Nucleus accumbens (tissue), 56 donors: Measurements from ENCODE around the gene POU4F3.
"Not testable (repeated sequence)": the region's sequence is repeated elsewhere in the genome, so short reads cannot be mapped to it uniquely, and the experiment has no call there.

Source experiments
- DNase-seq, 56 donors: peaks; one replicate each; lab custom pipeline; 2025; lab: John Stamatoyannopoulos, UW

The POU4F3 gene, protein sequence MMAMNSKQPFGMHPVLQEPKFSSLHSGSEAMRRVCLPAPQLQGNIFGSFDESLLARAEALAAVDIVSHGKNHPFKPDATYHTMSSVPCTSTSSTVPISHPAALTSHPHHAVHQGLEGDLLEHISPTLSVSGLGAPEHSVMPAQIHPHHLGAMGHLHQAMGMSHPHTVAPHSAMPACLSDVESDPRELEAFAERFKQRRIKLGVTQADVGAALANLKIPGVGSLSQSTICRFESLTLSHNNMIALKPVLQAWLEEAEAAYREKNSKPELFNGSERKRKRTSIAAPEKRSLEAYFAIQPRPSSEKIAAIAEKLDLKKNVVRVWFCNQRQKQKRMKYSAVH

DNA sequence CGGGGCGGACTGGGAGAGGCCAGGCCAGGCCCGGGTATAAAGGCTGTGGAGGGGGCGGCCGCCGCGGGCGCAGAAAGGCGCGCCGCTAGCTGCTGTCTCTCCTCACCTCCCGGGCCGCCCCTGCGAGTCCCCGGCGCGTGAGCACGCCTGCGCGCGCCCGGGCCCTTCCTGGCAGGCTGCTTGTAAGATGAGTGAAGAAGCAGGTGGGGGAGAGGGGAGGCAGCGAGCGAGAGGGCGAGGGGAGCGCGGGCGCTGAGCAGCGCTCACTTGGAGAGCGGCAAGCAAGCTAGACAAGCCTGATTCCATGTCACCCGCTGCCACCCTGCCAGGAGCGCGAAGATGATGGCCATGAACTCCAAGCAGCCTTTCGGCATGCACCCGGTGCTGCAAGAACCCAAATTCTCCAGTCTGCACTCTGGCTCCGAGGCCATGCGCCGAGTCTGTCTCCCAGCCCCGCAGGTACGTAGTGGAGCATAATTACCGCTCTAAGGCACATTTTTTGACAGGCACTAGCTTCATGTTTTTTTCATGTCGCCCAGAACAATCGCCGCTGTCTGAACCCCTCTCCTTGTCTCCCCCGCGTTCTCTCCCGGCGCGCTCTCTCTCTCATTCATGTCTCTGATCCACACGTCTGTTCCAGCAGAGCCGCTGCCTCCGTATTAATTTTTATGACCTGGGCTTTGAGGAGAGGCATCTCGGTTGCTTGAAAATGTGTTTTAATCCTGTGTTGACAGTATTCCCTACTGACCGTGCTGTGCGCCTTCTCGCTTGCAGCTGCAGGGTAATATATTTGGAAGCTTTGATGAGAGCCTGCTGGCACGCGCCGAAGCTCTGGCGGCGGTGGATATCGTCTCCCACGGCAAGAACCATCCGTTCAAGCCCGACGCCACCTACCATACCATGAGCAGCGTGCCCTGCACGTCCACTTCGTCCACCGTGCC is at the start of gene POU4F3:
POU4F3 (plus strand) TSS at position 66 of the 941 bp plus-strand sequence; CDS start at position 340, 274 bp downstream.
- DNase-seq = peak in 4 of 56 donors; percentile 3 to 18 (median 12)

DNA sequence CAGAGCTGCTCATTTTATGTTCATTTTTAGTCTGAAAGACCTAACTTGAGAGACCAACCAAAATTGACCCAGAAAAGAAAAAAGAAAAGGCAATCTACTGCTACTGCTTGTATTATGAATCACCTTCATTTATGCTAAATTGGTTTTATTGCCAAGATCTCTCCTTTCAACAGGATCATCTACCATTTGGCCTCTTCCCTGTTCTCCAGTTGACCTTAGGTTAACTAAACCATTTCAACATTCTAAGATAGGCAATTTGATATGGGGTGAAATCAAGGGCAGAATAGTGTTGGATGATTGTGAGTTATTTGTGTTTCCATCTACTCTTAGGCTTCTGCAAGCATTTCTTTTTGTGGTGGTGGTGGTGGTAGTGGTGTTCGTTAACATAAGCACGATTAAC is 48.3 kb upstream of the POU4F3 start:
- DNase-seq = no peak

DNA sequence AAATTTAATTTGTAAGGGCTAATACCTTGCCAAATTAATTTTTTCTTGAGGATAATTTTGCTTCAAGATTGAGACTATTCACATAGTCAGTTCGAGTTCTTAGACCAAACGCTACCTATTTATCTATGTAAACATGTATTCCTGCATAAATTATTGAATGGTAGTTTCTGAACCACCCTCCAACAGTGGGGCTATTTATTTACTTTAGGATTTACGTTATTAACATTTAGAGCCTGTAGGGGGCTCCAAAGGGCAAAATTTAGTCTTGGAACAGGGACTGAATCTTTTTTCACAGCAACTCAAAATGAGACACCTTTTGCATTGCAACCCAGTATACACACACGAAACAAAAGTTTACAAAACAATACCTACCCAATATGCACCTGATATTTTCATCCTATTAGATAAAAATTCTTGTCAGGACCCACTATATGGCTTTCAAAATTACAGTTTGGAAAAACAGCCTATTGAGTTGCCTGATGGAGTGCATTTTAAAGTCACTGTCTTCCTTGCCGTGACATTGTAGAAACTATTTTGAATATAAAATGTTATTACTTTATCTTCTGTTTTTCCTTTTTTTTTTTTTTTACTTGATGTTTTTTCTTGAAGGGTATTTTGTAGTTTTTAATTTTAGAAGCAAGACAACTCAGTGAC is 47.1 kb upstream of the POU4F3 start:
- no peak for DNase-seq

DNA sequence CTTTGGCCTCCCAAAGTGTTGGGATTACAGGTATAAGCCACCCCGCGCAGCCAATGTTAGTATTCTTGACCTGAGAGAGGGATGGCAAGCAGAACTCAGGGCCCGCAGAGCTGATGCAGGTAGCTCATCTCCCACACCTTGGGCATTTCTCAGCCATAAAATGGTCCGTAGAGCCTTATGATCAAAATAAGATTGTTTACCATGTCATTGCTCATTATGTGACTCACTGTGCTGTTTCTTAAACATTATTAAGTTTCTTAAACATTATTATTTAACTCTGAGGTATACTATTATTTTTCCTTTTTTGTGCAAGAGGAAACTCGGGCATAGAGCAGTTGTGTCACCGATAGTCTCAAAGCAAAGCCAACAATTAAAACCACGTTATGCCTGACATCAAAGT is 42.4 kb upstream of the POU4F3 start:
- no peak for DNase-seq

DNA sequence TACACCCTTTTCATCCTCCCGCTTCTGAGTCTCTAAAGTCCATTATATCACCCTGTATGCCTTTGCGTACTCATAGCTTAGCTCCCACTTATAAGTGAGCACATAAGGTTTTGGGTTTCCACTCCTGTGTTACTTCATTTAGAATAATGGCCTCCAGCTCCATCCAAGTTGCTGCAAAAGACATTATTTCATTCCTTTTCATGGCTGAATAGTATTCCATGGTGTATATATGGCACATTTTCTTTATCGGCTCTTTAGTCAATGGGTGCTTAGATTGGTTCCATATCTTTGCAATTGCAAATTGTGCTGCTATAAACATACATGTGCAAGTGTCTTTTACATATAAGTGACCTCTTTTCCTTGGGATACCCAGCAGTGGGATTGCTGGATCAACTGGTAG is 39.7 kb upstream of the POU4F3 start:
- not testable (repeated sequence) for DNase-seq

DNA sequence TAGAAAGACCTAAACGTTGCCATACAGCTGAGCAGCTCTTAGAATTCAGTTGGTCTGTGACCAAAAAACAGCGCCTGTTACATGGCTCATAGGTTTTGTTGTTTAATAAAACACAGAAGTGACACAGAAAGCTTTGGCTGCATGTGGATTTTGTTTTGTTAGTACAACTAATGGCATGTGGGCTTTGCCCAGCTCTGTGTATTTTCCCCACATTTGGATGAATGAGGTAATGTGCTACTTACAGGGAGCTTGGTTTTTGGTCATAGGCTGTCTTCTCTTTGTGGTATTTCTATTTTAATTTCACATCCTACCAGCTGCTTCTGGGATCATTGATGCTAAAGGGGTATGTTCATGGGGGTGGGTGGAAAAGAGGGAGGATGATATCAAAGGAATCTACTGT is 37.0 kb upstream of the POU4F3 start:
- DNase-seq = no peak

DNA sequence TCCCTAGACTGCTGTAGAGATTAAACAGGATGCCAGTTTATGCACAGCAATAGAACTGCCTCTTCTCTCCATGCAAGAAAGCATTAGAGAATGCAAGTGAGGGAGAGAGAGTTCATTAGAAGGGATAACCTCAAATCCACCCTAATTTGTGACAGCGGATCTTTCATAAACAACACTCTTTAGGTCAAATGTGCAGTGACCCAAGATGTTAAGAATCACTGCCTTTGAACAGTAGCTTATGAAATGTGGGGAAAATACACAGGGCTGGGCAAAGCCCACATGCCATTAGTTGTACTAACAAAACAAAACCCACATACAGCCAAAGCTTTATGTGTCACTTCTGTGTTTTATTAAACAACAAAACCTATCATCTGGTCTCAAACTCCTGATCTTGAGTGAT is 36.2 kb upstream of the POU4F3 start:
- DNase-seq = no peak

DNA sequence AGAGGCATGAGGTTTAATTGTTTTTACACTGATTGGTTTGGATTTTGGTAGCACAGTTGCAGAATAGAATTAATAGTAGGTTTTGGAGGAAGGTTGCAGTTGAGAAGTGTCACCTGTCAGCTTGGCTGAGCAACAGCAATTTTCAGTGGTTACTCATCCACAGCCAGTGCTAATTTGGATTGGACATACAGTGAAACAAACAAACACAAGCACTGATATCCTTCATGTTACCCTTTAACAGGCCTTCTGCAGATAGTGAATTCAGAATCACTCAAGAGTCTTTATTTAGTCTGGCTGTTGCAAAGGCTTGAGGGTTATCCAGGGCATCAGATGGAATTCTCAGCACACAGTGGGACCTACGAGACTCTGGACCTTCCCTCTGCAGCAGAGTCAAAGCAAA is 31.8 kb upstream of the POU4F3 start:
- DNase-seq = no peak

DNA sequence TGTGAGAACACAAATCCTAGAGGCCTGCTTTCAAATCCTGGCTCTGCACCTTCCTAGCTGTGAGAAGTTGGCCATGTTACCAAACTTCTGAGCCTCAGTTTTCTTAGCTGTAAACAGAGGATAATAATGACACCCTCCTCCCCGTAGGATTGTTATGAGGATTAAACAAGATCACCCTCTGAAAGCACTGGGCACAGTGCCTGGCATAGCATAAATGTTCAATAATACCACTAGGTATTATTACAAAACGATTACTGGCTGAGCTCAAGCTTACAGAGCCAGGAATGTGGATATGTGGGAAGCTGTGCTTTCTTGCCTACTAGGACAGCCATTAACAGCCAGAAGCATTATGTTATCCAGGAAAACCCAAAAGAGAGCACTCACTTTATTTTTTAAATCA is 30.8 kb upstream of the POU4F3 start:
- no peak for DNase-seq

DNA sequence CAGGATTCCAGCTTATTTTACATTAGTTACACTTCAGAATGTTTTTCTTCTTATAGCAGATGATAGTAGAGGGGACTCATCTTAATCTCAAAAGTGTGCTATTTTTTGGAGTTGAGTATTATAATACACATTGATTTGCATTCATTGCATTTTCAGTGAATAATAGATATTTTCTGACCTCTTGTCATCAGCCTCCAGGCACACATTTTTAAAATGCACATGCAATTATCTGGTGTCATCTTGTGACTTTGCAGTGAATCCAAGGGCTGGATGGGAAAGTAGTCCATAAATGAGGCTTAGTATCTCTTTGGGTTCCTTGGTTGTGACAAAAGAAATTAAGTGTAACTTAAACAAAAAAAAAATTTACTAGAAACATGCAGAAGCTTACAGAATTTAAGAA is 28.1 kb upstream of the POU4F3 start:
- DNase-seq = no peak

DNA sequence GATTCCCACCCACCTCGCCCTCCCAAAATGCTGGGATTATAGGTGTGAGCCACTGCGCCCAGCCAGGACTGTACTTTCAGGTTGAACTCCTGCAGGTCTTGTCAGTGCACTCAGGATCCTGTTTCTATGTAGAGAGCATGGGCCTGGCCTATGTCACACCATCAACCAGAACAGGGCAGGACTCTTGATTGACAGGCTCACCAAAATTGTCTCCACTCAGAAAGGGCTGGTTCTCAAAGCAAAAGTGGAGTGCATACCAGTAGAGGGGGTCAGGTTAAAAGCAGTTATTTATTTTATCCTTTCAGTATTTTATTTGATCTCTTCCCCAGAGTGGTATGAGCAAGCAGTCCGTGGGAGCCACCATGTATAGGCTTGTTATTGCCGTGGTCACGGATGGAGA is 27.4 kb upstream of the POU4F3 start:
- DNase-seq = no peak

DNA sequence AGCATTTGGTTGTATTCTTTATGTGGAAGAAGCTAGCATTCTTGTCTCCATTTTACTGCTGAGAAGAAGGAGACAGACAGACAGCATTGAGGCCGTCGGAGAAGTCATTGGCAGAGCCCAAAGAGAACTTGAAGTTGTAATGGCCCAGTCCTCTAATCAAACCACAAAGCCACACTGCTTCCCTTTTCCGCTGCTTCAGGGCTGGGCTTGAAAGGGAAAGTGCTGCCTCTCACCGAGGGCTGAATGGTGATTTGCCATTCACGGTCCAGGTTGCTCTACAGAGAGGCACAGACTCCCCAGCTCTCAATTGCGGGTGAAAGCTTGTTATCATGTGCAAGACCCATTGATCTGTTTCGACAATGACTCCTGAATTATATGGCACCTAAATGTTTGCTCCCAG is 25.6 kb upstream of the POU4F3 start:
- no peak for DNase-seq

DNA sequence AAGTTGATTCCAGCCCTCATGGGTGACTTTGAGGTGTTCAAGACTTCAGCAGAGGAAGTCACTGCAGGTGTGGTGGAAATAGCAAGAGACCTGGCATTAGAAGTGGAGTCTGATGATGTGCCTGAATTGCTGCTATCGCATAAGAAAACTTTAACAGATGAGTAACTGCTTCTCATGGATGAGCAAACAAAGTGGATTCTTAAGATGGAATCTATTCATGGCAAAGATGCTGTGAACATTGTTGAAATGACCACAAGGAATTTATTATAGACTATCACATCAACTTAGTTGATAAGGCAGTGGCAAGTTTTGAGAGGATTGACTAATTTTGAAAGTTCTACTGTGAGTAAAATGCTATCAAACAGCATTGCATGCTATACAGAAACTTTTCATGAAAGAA is 17.1 kb upstream of the POU4F3 start:
- no peak for DNase-seq

DNA sequence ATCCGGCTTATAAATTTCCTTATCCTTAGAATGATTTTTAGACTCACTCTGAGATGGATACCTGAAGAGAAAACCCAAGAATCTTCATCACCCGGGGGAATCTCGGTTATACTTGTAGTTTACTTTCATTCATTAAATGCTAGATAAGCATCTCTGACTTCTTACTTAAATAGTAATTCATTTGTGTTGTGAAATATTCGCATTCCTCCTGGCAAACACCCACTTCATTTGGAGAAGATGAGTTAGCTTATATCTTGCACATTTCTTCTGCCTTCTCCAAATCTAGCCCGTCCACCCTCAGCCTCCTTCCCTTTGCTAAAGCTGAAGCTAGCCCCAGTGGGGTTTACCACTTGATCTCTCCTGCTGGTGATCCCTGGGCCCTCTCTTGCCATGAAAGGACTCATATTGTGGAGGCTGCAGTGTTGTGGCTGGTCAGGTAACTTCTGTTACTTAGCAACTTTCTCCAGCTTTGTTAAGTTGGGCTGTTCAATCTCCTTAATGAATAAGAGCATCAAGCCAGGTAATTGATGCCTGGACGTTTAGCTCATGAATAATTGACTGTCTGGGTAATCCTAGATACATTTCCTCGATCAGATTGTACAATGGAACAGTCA is 11.3 kb upstream of the POU4F3 start:
- no peak for DNase-seq

DNA sequence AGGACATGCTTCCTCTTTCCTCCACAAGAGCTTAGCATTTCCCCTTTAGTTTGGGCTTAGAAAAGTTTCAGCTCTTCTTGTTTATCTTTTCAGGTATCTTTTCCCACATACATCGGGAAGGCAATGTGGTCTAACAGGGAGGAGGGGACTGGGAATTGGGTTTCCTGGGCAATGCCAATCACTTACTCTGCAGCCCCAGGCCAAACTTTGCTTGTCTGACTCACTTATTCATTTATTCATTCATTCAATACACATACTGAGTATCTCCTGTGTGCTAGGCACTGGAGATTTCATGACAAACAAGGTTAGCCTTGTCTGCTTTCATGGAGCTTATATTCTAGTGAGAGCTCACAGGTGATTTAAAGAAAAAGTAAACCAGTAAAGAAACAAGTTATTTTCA is 10.7 kb upstream of the POU4F3 start:
- DNase-seq = no peak

DNA sequence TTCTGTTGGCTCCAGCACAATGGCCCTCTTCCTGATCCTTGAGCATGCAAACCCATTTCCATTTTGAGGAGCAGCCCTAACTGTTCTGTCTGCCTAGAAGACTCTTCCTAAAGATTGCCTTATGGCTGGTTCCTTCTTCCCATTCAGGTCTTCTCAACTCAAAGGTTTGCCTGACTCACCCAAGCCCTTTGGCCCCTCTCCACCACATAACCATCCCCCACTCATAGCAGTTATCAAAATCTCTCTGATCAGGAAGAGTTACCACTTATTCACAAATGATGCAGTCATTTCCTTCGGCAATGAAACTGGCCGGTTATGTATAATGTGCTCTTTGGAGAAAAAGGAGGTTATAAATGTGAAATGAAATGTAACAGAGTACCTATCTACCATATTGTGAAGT is 8.9 kb upstream of the POU4F3 start:
- no peak for DNase-seq

DNA sequence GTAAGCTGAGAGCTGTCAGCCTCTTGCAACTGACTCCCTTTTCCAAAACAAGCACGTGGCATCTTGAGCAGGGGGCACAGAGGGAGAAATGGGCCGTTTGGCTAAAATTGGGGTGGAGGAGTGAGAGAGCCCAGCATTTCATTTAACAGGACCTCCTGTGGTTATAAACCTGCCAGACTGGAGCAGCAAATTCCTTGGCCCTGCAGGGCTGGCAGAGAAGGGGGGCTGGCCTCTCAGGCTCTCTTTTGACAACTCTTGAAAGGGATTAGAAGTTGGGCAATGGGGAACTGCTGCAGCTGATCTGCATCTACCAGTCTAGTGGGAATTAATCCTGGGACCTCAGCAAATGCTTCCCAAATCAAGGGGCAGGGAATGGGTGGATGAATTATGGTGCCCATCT is 7.2 kb upstream of the POU4F3 start:
- DNase-seq = no peak

DNA sequence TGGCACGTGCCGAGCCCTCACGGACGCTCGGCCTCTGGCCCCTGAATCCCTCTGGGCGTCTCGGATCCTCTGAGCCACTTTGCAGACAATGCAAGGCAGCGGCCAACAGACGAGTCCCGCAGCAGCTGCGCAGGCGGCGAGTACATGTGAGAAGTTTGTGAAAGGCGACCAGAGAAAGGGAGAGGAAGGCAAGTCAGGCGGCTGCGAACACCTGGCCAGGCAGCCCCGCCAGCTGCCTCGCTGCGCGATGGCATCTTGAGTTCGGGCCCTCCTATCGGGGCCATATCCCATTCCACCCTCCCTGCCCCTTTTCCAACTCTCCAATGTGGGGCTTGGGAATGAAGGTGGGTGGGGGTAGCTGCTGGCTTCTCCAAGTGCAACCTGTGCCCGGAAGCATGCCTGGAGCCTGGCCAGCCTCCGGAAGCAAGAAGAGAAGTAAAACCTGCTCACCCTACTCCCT is 4.5 kb upstream of the POU4F3 start:
- DNase-seq = no peak

DNA sequence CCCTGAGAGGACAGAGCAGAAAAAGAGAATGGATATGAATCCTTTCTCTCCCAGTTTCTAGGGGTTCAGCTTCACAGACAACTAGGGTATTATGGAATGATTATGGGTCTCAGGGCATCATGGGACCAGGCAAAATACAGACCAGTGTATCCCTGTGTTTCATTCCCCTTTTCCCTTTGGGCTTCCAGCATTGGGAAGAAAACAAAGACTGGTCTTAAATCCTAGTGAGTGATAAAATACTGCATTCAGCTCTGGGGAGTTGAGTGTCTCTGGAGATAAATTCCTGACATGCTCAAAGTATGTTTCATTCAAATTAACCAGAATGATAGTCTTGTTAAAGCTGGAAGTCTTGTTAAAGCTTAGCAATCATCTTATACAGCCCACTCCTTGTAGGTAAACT is 2.4 kb upstream of the POU4F3 start:
- DNase-seq = no peak

DNA sequence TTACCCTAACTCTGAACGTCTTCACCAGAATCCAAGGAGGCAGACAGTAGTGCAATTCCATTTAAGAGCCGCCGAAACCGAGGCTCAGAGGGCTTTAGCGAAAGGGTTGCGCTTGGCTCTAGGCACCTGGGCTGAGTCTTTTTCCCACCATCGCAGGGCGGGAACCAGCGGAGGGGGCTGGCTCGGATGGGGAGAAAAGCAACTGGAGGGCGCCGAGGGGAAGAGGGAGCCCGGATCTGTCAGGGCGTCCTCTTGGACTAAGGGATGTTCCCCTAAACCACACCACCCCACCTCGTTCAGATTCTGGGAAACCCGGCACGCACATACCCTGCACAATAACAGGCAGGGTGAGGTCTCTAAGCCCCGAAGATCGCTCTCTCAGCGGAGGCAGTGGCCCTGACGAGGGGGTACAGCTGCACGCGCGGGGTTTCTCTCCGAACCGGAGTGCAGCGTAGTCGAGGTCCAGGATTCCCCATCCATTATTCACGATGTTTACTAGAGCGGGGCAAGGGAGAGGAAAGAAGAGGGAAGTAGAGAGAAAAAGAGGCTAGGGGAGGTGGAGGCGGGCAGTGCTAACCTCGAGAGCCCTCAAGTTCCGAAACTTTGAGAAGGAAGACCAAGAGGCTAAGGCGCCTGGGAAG is 1.3 kb upstream of the POU4F3 start:
- no peak for DNase-seq
